ENCODE results near the gene NAA38.
A peak's percentile ranks its signal among the peaks of the same experiment; 100 is the strongest.

NAA38 gene

DNA sequence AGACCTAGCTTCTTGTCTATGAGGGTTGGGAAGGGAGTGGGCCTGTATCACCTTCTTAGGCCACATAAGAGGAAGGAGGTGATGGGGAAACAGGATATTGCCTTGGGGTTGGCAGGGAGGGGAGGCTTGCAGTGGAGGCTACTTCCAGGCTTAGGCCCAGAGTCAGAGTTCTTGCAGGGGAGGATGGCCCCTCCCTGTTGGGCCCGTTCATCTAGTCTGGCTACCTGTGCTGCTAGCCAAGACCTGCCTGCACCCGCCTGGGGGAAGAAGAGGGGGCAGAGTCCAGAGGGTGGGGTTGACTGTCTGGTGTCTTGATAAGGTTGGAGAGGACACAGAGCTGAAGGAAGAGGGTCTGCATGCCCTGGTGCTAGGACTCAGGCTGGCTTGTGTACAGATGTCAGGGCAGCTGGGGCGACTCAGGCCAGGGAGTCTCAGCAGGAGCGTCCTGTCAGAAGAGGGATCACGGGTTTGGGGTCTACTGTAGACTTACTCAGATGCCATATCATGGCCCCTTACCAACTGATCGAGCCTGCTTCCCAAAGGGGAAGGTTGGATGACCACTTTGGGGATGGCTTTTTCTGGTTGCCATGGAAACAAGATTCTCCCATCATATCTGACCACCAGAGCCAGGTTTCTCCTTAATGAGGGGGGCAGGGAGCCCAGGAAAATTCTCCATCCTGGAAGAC is 18.0 kb downstream of the NAA38 start:
- no peak for DNase-seq

DNA sequence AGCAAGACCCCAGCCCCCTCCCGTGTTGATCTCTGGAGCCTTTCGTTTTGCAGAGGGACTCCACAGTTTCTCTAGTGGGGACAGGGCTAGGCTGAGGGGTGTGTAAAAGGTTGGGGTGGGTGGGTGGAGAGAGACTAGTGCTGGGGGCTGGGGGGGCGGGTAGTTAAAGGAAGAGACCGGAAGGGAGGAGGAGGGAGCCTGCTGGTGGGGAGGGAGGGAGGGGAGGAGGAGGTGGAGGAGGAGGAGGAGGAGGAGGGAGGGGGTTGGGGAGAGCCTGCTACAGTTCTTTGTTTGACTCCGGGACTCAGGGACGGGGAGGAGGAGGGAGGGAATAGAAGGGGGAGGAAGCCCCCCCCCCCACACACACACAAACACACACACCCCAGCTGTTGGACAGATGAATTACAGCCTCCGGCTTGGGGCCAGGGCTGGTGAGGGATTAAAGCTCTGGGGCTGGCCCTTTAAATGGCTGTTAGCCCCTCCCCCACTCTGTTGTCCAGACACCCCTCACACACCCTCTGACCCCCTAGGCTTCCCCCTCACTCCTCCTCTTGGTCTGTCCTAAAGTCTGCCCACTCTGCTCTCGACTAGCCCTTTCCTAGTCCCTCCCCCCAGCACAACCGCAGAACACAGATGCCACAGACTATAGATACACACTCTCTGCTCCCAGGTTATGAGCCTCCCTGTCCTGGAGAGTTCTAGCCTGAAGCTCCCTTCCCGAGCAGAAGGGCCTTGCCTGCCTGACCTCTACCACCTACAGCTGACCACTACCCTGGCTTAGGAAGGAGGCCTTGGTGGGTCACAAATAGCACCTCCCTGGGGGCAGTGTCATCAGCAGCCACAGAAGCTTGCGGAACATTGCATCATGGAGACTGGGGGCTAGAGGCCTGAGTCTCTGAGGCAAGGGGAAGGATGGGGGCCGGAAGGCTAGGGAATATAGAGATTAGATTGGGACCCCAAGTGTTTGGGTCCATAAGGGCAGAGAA is 19.0 kb downstream of the NAA38 start:
- peak; percentile 78 for DNase-seq

DNA sequence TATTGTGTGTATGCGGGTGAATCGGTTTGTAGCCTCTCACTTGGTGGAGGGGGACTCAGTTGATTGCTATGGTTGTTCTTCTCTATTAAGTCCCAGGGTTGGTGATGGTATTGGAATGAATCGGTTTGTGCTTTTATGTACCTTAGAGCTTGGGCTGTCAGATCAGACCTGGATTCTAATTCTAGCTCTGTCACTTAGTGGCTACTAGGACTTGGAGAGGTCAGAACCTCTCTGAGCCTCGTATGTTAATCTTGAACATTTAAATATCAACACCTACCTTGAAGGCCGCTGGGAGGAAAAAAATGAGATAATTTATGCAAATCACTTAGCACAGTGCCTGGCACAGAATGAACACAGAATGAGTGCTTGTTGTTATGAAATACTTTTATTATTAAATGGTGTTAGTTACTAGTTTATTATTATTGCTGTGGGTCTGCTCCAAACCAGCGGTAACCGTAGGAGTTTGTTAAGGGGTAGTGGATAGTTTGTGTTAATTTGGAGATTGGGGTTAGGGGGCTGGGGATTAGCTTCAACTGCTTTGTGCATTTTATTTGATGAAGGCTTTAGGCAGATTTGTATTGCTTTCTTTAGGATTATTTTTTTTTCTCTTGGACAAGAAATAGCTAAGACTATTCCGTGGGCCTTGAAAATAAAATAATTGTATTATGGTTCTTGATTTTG is 19.8 kb downstream of the NAA38 start:
- DNase-seq: no peak

DNA sequence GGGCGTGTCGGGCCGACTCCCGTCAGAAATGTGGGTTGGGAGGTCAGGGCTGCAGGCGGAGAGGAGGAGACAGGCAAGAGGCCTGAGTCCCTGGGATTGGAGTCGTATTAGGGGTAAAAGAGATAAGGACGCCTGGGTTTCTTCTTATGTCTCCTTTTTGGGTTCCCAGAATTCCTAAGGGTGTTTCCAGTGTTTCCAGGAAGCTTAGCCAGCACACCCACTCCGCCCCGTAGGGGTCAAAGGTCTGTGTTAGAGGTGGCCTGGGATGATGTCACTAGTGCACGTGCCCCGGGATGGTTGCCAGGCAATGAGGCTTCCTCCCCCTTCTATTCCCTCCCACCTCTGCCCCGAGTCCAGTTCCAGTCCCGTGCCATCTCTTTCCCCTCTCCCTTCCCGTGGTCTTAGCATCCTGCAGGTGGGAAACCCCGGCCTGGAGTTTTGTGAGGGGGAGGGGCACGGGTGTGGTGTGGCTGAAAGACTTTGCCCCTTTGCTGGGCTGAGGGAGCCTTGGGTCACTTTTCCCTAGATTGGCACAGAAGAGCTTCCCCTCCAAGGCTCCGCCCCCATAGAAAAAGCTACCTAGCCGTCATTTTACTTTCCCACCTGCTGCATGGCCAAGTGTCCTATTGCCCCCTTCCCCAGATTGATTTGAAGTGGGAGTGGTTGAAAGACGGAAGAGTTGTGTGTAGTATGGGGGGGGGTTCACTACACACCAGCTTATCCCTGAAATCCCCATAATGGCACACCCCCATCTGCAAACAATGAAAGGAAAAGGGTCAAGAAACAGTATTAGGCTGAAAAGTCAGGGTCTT is 20.6 kb downstream of the NAA38 start:
- DNase-seq: peak; percentile 98

DNA sequence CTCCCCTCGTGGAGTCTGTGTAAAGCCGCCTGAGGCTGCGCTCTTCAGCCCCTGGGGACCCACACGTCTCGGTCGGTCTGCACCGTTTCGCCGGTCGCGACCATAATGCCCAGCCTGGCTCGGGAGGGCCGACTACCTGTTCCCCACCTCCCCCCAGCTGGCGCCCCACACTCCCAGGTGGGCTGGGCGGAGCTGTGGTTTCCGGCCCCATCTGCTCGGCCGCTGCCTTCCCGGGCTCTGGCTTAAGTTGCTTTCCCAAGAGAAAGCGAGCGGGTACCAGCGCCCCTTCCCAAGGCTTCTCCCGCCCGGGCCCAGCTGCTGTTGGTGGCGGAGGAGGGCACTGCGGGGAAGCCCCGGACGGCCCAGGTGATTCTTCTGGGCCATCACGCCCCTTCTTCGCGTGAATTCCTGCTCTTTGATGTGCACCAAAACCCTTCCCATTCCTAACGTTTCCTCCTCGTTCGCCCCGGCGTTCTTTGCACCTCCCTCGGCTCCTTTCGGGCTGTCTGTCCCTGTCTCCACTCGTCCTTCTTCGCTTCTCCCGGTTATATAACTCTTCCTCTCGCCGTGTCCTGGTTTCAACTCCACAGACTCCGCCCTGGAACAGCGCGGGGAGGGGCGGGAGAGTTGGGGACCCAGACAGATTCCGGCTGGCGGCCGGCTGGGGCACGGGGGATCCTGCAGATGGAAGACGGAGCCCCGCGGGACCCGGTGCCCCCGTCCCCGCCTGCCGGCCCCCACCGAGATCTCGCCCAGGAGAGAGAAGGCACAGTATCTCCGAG is 21.4 kb downstream of the NAA38 start:
- DNase-seq: peak; percentile 77

DNA sequence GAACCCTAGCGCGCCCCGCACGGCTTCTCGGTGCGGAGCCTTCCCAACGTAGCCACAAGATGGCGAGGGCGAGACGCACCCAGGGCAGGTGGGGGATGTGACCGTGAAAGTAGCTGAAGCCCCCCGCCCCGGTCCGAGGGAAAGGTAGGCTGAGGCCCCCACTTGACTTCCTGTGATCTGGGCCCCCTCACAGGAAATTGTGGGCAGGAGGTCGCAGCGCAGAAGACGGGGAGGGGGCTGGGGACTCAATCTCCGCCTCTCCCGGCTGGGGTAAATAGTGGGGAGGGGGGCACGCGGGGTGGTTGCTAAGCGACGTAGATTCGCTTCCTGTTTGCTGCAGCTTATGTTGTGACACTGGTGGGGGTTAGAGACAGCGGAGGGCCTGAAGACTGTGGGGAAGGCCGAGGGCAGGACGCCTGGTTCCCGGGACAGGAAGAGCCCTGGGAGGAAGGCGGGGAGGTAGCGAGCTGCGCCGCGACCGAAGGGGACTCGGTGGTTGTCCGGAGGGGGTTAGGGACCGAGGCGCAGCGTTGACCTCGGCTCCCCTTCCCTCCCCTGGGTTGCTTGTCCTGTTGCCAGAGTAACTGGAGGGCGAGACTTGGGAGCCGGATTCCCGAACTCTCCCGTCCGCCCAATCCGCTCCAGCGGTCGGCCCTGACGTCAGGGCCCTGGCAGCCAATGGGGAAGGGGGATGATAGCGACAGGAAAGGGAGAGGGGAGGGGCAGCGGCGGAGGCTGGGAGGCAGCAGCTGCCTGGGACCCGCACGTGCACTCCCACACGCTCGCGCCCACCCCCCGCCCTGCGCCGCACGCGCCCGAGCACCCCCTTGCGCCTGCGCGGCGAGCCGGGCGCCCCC is 22.2 kb downstream of the NAA38 start:
- peak; percentile 97 for DNase-seq

DNA sequence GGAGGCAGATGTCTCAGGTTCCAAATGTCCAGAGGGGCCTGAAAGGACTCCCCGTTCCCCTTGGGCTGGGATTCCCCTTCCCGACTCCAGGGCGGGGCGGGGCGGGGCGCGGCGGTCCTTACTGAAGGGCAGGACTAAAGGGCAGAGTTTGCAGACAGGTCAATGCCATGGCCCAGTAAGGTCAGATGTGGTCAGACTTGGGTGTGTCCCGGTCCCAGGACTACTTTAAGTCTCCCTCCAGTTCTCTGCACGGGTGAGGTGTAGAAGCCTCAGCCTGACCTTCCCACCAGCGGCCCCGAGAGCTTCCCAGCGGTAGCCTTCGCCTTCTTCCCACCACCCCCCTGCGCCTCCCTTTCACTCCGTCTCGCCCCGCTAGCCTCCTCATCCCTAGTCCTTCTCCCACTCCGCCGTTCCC is 22.8 kb downstream of the NAA38 start:
- peak; percentile 48 for DNase-seq

DNA sequence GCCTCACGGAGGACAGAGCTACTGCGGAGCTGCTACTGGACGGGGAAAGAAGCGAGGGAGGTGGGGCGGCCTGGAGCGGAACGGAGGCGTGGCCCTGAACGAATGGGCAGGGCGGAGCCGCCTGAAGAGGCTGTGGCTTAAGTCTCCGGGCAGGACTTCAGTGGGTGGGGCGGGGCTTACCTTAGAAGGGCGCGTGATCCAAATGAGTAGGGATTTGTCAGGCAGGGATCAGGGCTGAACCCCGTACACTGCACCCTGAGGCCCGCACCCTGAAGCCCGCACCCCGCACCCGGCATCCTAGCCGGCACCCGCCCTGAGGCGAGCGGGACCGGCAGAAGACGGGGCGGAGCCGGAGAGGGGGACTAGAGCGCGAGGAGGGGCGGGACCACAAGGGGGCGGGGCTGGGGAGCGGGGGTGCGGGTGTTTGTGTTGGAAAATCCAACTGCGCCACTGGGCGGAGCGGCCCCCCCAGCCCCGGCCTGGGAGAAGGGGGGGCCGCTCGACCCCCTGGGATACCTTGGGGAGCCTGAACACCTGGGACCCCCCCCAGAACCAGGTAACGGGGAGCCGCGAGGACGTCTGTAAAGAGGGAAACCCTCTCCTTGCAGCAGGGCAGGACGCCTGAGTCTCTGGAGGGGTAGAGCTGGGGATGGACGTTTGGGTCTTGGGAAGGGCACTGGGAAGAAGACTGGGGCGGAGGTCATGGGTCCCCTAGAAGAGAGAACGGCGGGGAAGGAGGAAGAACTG is 23.4 kb downstream of the NAA38 start, which contains the start of gene KDM6B:
Gene KDM6B, plus strand, starts transcription at position 423 of the 747 bp plus-strand sequence. CDS start 11,338 bp downstream, outside the sequence.
- DNase-seq: peak; percentile 85

DNA sequence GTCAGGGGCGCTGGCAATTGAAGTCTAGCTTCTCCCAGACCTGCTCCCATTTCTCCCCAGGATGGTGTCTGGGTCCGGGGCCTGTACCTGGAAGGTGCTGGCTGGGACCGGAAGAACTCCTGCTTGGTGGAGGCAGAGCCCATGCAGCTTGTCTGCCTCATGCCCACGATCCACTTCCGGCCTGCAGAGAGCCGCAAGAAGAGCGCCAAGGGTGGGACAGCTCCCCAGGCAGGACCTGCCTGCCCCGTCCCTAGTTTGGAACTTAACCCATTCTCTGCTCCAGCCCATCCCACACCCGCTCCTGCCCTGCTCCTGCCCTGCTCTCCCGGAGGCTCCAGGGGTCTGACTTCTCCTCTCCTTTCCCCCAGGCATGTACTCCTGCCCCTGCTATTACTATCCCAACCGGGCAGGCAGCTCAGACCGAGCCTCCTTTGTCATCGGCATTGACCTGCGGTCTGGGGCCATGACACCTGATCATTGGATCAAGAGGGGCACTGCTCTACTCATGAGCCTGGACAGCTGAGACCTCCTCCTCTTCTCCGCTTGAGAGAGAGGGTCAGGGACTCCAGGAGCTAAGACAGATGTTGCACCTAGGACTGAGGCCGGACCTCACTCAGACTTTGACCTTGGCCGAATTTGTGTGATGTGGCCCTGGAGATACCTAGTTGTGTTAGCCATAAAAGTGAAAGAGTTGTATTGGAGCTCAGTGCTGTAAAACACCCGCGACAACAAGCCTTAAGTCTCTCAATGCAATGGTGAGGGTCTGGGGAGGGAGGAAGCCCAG is 24.2 kb downstream of the NAA38 start:
- DNase-seq: no peak

DNA sequence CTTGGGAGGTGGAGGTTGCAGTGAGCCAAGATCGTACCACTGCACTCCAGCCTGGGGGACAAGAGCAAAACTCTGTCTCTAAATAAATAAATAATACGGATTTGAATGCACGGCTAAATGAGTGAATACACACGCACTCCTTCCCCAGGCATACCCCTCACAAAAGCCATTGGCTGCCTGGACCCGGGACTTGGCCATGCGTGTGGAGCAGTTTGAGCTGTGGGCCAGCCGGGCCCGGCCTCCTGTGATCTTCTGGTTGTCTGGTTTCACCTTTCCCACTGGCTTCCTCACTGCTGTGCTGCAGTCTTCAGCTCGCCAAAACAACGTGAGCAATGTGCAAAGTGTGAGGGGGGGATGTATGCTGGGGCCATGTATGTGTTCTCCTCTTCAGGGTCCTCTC is 24.9 kb downstream of the NAA38 start:
- no peak for DNase-seq

DNA sequence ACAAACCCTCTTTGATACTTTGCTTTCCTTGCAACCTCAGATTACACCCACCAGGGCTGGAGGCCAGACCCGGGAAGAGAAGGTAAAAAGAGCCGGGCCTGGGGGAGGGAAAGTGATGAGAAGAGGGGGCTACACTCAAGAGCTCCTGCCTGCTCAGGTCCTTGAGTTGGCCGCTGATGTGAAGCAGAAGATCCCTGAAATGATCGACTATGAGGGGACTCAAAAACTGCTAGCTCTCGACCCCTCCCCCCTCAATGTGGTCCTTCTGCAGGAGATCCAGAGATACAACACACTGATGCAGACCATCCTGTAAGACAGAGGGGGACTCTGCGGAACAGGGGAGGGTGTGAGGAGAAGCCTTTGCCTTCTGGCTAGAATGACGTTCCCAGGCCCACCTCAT is 26.1 kb downstream of the NAA38 start:
- DNase-seq: no peak

DNA sequence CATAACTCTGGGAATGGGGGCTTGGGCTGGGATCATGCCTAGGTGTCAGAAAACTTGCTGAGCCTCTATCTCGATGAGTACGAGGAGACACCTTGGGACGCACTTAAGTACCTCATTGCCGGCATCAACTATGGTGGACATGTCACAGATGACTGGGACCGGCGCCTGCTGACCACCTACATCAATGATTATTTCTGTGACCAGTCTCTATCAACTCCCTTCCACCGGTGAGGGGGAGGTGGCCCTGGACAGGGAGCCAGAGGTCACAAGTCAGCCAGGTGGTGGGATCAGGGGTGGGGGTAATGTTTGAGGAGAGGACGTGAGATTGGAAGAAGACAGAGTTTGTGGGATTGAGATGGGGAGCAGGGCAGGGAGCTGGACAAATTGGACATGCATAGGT is 26.7 kb downstream of the NAA38 start:
- DNase-seq: no peak

DNA sequence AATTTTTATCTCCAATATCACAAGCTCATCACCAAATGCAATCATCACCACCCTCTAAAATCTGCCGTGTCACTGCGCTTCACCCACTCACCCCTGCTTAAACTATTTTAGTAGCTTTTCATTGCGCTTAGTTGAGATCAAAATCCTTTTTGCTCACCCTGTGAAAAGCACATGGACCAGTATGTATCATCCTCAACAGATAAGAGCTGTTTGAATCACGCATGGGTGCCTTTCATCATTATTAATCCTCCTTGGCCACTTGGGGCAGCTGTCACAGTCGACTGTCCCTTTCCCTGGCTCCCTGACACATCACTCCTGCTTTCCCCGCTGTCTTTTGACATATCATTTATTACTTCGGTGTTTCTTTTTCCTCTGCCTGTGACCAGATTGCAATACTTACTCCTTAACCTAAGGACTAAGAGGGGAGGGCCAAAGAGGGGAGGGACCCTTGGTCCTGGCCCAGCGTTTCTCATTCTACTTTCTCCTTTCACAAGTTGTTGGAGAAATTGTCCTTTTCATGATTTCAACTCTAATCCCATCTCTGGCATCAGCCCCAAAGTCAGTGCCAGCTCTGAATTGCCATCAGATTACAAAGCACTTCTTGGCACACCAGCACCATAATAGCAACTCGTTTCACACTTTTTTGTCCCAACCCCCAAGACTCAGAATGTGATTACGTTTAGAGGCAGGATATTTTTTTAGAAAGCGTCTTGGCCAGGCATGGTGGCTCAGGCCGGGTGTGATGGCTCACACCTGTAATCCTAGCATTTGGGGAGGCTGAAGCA is 32.0 kb downstream of the NAA38 start:
- no peak for DNase-seq

DNA sequence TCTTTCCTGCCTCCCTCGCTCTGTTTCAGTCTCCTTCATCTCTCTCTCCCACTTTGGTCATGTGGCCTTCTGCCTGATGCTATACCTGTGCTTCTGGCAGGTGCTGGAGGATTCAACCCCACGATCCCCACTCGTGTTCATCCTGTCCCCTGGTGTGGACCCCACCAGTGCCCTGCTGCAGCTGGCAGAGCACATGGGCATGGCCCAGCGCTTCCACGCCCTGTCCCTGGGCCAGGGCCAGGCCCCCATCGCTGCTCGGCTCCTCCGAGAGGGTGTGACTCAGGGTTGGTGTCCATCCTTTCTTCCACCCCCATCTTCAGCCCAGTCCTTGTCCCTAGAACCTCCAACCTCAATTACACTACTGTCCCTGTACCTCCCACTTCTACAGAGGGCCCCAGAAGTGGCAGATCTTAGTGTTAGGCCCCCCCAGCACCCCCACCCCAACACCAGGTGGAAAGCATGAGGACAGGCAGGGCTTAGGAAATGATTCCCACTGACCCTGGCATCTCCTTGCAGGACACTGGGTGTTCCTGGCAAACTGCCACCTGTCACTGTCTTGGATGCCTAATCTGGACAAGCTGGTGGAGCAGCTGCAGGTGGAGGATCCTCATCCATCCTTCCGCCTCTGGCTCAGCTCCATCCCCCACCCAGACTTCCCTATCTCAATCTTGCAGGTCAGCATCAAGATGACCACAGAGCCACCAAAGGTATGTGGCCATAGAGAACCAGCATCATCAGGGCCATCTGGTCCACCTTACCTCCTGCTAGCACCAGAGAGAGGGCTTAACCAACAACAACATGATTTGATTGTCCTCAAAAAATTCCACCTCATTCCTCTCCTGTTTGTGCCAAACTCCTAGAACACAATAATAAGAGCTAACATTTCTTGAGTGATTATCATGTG is 33.1 kb downstream of the NAA38 start:
- no peak for DNase-seq

DNA sequence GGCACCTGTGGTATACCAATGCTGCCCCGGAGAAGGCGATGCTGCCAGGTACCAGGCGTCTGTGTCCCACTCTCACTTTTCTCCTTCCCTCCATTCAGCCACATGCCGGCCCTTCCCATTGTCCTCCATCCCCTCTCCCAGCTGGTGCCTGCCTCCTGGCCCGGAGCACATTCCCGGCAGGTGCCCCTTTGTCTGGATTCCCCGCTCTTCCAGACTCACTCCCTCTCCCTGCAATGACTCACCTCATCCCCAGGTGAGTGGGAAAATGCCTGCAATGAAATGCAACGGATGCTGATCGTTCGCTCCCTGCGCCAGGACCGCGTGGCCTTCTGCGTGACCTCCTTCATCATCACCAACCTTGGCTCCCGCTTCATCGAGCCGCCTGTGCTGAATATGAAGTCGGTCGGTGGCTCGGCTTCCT is 33.8 kb downstream of the NAA38 start:
- peak; percentile 25 for DNase-seq

DNA sequence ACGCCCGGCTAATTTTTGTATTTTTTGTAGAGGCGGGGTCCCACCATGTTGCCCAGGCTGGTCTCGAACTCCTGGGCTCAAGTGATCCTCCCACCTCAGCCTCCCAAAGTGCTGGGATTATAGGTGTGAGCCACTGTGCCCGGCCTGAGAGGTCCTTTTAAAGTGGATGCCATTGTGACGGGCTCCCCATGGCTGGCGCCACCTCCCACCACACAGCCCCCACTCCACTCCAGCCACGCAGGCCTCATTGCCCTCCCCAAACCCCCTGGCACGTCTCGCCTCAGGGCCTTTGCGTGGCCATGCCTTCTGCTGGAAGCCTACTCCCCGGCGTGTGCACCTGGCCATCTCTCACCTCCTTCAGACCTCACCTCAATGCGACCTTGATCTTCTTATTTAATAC is 35.2 kb downstream of the NAA38 start:
- no peak for DNase-seq

DNA sequence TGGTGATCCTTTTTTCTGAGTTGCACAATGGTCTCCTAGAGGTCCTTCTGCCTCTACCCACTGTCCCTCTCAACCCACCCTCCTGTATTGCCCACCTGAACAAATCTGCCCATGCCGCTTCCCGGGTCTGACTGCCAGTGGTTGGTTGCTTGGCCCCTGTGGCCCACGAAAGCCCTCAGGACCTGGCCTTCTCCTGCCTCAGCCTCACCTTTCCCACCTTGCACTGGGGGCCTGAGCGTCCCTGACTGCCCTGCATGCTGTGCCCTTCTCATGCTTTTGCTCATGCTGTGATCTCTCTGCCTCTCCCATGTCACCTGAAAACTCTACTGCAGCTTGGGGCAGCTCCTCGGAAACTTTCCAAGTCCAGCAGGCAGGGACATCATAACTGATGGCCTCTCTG is 37.1 kb downstream of the NAA38 start:
- no peak for DNase-seq
